PC-9 (cell line): Measurements from ENCODE around the gene ZMYND10. TPM values are rescaled to one million over a fixed set of nuclear protein-coding genes. Genes with fewer than 3 reads are reported as not detected.

Source experiments
- BruUV-seq: library from RNA; stranded (reverse); fragments of 400-500 nt; replicated peaks from 2 replicates; lab custom pipeline; 2021; lab: Mats Ljungman, UMichigan
- CTCF ChIA-PET: fragments of 300-600 bp; sonication (Branson Sonifier 250); formaldehyde crosslinking; loops from one replicate; lab custom pipeline; 2022; ENCODE audit warnings: antibody characterized with exemption; lab: Charles Lee
- POLR2A ChIA-PET: fragments of 300-600 bp; sonication (Branson Sonifier 250); formaldehyde crosslinking; loops from one replicate; lab custom pipeline; 2022; ENCODE audit warnings: antibody characterized with exemption; ENCODE audit not compliant: unreplicated experiment; lab: Charles Lee
- DNase-seq, 2 experiments: peaks; one replicate each; pipeline versions ENCODE4 v3.0.0 to v3.0.0-alpha.2; 2015 to 2022; ENCODE audit warnings: mixed read lengths in 1 of 2
- H2AFZ ChIP-seq: fragments of 200-600 bp; sonication (generic); 2 replicates; pipeline ENCODE4 v1.8.1; 2017; ENCODE audit warnings: antibody characterized with exemption
- H3F3A ChIP-seq: fragments of 200-600 bp; sonication (generic); 2 replicates; pipeline ENCODE4 v1.8.1; 2017; ENCODE audit warnings: antibody characterized with exemption, mild to moderate bottlenecking, low read depth; ENCODE audit not compliant: insufficient read depth
- H3K27ac ChIP-seq: fragments of 200-600 bp; sonication (generic); 2 replicates; pipeline ENCODE4 v1.6.1; 2016; ENCODE audit warnings: mixed run types
- H3K27me3 ChIP-seq: fragments of 200-600 bp; sonication (generic); 2 replicates; pipeline ENCODE4 v1.6.1; 2016; ENCODE audit warnings: low read depth, mixed run types; ENCODE audit not compliant: insufficient read depth
- H3K36me3 ChIP-seq: fragments of 200-600 bp; sonication (generic); 2 replicates; pipeline ENCODE4 v1.6.1; 2016; ENCODE audit warnings: low read depth, mixed run types
- H3K4me1 ChIP-seq: fragments of 200-600 bp; sonication (generic); replicated peaks from 2 replicates; pipeline ENCODE4 v1.6.1; 2016; ENCODE audit warnings: mixed run types; ENCODE audit not compliant: insufficient read depth
- H3K4me2 ChIP-seq: fragments of 200-600 bp; sonication (generic); 2 replicates; pipeline ENCODE4 v1.6.1; 2017; ENCODE audit warnings: mixed run types
- H3K4me3 ChIP-seq: fragments of 200-600 bp; sonication (generic); 2 replicates; pipeline ENCODE4 v1.6.1; 2016; ENCODE audit warnings: mixed run types
- H3K79me2 ChIP-seq: fragments of 200-600 bp; sonication (generic); 2 replicates; pipeline ENCODE4 v1.6.1; 2017; ENCODE audit warnings: low read depth, mixed run types
- H3K9me2 ChIP-seq: fragments of 200-600 bp; sonication (generic); 2 replicates; pipeline ENCODE4 v1.8.1; 2017; ENCODE audit warnings: mild to moderate bottlenecking; ENCODE audit not compliant: insufficient read depth
- H3K9me3 ChIP-seq: fragments of 200-600 bp; sonication (generic); 2 replicates; pipeline ENCODE4 v1.8.1; 2016; ENCODE audit warnings: low read depth; ENCODE audit not compliant: insufficient read depth
- H4K20me1 ChIP-seq: fragments of 200-600 bp; sonication (generic); 2 replicates; pipeline ENCODE4 v1.8.1; 2017; ENCODE audit not compliant: insufficient read depth
- CTCF ChIP-seq: fragments of 200-600 bp; sonication (generic); conservative IDR thresholded peaks from 2 replicates; pipeline ENCODE4 v1.6.1; 2017; ENCODE audit warnings: mixed run types, antibody characterized with exemption, mild to moderate bottlenecking, moderate library complexity
- EZH2 ChIP-seq: fragments of 200-600 bp; sonication (generic); IDR thresholded peaks from 2 replicates; pipeline ENCODE4 v1.8.0; 2017; ENCODE audit warnings: antibody characterized with exemption, low read depth
- intact Hi-C: fragments of 100-400 bp; cut with micrococcal nuclease; formaldehyde crosslinking; loops from one replicate; pipeline ENCODE4 v1.10.0; 2022; ENCODE audit not compliant: unreplicated experiment
- total RNA-seq: library from RNA; stranded (reverse); gene quantifications from 2 replicates; pipeline ENCODE4 v1.2.3, GENCODE V29; 2021

The ZMYND10 gene
- total RNA-seq, 1 experiment from 2014 or later: 4.4 TPM

DNA sequence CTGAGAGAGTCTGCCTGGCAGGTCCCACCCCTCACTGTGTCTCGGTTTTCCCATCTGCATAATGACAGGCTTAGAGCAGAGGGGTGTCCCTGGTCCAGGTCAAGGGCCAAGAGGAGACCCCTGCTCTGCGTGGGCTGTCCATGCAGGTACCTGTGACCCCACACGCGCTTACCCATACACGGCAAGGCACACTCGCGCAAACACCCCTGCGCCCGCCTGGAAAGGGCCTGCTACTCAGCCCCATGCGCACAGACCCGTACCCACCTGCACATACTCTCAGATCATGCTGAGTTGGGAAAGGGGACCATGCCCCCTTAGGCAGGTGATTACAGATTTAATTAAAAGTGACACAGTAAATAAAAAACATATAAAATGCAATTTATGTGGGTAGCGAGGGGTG, 37.2 kb upstream of the ZMYND10 start:
- intact Hi-C loops: no loop called here
- Histone ChIP-seq H3K4me1 (no peaks in the 10 kb centered on the region), H3K27me3 (no peaks in the 10 kb centered on the region), H3K79me2 (no peaks in the 10 kb centered on the region), H3K27ac (no peak overlapping the region), H3K9me2 (no peaks in the 10 kb centered on the region), H3F3A (no peaks in the 10 kb centered on the region), H3K9me3 (no peaks in the 10 kb centered on the region), H3K4me3 (no peak overlapping the region), H3K36me3 (no peaks in the 10 kb centered on the region), H2AFZ (no peak overlapping the region), H4K20me1 (no peaks in the 10 kb centered on the region; the same call in 1 of the 2 replicates), H3K4me2 (no peak overlapping the region)
- DNase-seq: no peak
- ChIA-PET POLR2A (no interaction called here), CTCF (no interaction called here)
- TF ChIP-seq CTCF (no peak), EZH2 (no peak)
- BruUV-seq: no TSS peak

DNA sequence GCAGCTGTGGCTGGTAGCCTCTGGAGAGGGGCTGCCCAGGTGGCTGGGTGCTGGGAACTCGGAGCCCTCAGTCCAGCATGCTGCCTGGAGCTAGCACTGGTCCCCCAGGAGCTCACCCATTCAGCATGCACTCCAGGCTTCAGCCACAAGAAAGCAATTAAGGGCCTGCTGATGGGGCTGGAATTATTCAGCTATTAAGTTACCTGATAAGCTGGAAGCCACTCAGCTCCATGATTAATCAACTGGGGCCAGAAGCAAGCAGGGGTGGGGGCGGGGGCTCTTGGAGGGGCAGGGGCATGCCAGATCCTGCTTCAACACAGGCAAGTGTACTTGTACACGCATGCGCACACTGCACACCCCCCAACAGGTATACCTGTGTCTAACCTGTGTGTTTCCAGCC, 35.9 kb upstream of the ZMYND10 start:
- TF ChIP-seq CTCF (no peak), EZH2 (no peak)
- no peaks in the 10 kb centered on the region for H3K36me3 ChIP-seq

GRCh38 chr3:50380405-50381085, 35.0 kb upstream of the ZMYND10 start:
- no peak for DNase-seq
- no peaks in the 10 kb centered on the region for H3K36me3 ChIP-seq
- H2AFZ ChIP-seq: no peak overlapping the region
- H3K27ac ChIP-seq: no peak overlapping the region
- H4K20me1 ChIP-seq: no peaks in the 10 kb centered on the region; the same call in 1 of the 2 replicates
- no peak overlapping the region for H3K4me3 ChIP-seq
- no peaks in the 10 kb centered on the region for H3F3A ChIP-seq
- no peaks in the 10 kb centered on the region for H3K4me1 ChIP-seq
- POLR2A ChIA-PET: interaction anchor here (0.6 kb wide), 1 partner anchor 22 kb away, joined by 3 read pairs; no protein-coding TSS in a partner anchor
- no TSS peak for BruUV-seq
- H3K79me2 ChIP-seq: no peaks in the 10 kb centered on the region
- peaks cover 3% of the 10 kb centered on the region; the same call in 1 of the 2 replicates for H3K27me3 ChIP-seq
- intact Hi-C loops: no loop called here
- no peaks in the 10 kb centered on the region for H3K9me2 ChIP-seq
- no peak overlapping the region for H3K4me2 ChIP-seq
- TF ChIP-seq EZH2: no peak
- no peak for TF ChIP-seq CTCF
- no peaks in the 10 kb centered on the region for H3K9me3 ChIP-seq
- CTCF ChIA-PET: no interaction called here

More for the DNA sequence above, 35.9 kb upstream of the ZMYND10 start:
- H3F3A ChIP-seq: no peaks in the 10 kb centered on the region
- DNase-seq: no peak
- H4K20me1 ChIP-seq: no peaks in the 10 kb centered on the region; the same call in 1 of the 2 replicates
- no peaks in the 10 kb centered on the region for H3K4me1 ChIP-seq
- intact Hi-C loops: no loop called here
- no peaks in the 10 kb centered on the region for H3K9me3 ChIP-seq
- H3K27me3 ChIP-seq: no peaks in the 10 kb centered on the region
- H2AFZ ChIP-seq: no peak overlapping the region
- ChIA-PET POLR2A (interaction anchor here (0.7 kb wide), 1 partner anchor 40 kb away, joined by 4 read pairs; the partner anchor contains the start of gene RASSF1), CTCF (interaction anchor here (0.6 kb wide), 2 partner anchors 11 to 154 kb away, joined by 4 read pairs; no protein-coding TSS in a partner anchor)
- H3K9me2 ChIP-seq: no peaks in the 10 kb centered on the region
- no peak overlapping the region for H3K27ac ChIP-seq
- H3K4me3 ChIP-seq: no peak overlapping the region
- no TSS peak for BruUV-seq
- no peaks in the 10 kb centered on the region for H3K79me2 ChIP-seq
- H3K4me2 ChIP-seq: no peak overlapping the region
